HepG2 (cell line): ENCODE data around the gene ZCCHC7. TPM values are rescaled to one million over a fixed set of nuclear protein-coding genes. Genes with fewer than 3 reads are reported as not detected.

Source experiments
- AKNA ChIP-seq: sonication (generic); formaldehyde crosslinking; IDR thresholded peaks from 2 replicates; pipeline ENCODE4 v1.4.0; 2020; ENCODE audit warnings: missing genetic modification reagents, borderline replicate concordance
- FOXP1 ChIP-seq, 2 experiments: fragments of 450-650 bp in 1 of 2; IDR thresholded peaks; 2 replicates each; pipeline ENCODE4 v1.6.1; 2017 to 2018; ENCODE audit warnings: antibody characterized with exemption in 1 of 2
- GATAD2A ChIP-seq: IDR thresholded peaks from 2 replicates; pipeline ENCODE4 v1.6.1; 2016
- HOXA5 ChIP-seq: sonication (generic); formaldehyde crosslinking; IDR thresholded peaks from 2 replicates; pipeline ENCODE4 v1.4.0; 2020; ENCODE audit warnings: missing genetic modification reagents
- IRX3 ChIP-seq: sonication (generic); formaldehyde crosslinking; IDR thresholded peaks from 2 replicates; pipeline ENCODE4 v1.8.1; 2023; ENCODE audit warnings: mild to moderate bottlenecking, low read depth, missing genetic modification reagents, borderline replicate concordance
- MAF1 ChIP-seq: sonication (generic); formaldehyde crosslinking; IDR thresholded peaks from 2 replicates; pipeline ENCODE4 v1.5.0; 2020; ENCODE audit warnings: missing genetic modification reagents, borderline replicate concordance
- NCOA1 ChIP-seq: sonication (generic); formaldehyde crosslinking; IDR thresholded peaks from 2 replicates; pipeline ENCODE4 v1.9.0; 2021; ENCODE audit warnings: missing genetic modification reagents
- RAD21 ChIP-seq: fragments of 450-650 bp; formaldehyde crosslinking; IDR thresholded peaks from 2 replicates; pipeline ENCODE4 v1.5.0; 2020; ENCODE audit warnings: mild to moderate bottlenecking
- SRF ChIP-seq: IDR thresholded peaks from 2 replicates; pipeline ENCODE4 v1.6.1; 2011; ENCODE audit warnings: mild to moderate bottlenecking, low read depth, low read length, moderate library complexity
- SRSF1 ChIP-seq: fragments of 200-400 bp; formaldehyde crosslinking; optimal IDR thresholded peaks from 2 replicates; pipeline ENCODE3; 2017; ENCODE audit warnings: mild to moderate bottlenecking, low read depth, low read length, moderate library complexity
- STAG1 ChIP-seq: sonication (generic); formaldehyde crosslinking; IDR thresholded peaks from 2 replicates; pipeline ENCODE4 v1.4.0; 2020; ENCODE audit warnings: missing genetic modification reagents
- TCF7 ChIP-seq: sonication (generic); IDR thresholded peaks from 2 replicates; pipeline ENCODE4 v1.6.1; 2016; ENCODE audit warnings: antibody characterized with exemption, low read depth
- XRCC5 ChIP-seq: fragments of 200-400 bp; formaldehyde crosslinking; optimal IDR thresholded peaks from 2 replicates; pipeline ENCODE3; 2017; ENCODE audit warnings: mild to moderate bottlenecking, low read length
- ZNF430 ChIP-seq: sonication (generic); formaldehyde crosslinking; IDR thresholded peaks from 2 replicates; pipeline ENCODE4 v1.9.0; 2021; ENCODE audit warnings: mild to moderate bottlenecking, missing genetic modification reagents
- polyA plus RNA-seq, 8 experiments: library from polyadenylated mRNA; depleted of rRNA in 3 of 8; stranded (reverse) in 7 of 8; unstranded in 1 of 8; fragments of >200 nt; fragmentation: Illumina TruSeq in 4 of 8; extraction: Trizol in 4 of 8; gene quantifications; 2 replicates each; pipeline versions ENCODE4 v1.2.1 to v1.2.3, GENCODE V29; 2011 to 2016; ENCODE audit warnings: low read depth in 4 of 8, missing spikeins in 1 of 8, mixed read lengths in 1 of 8; ENCODE audit not compliant: insufficient read depth in 1 of 8
- total RNA-seq, 5 experiments: library from RNA; depleted of rRNA; stranded (reverse); fragments of >200 nt; fragmentation: Illumina TruSeq; extraction: Trizol; gene quantifications; 2 replicates each; pipeline ENCODE4 v1.2.3, GENCODE V29; 2016; ENCODE audit warnings: low read depth in 1 of 5
- TF ChIP-seq, protein P1 (sequence below): sonication (generic); formaldehyde crosslinking; IDR thresholded peaks from 2 replicates; pipeline ENCODE4 v1.4.0; 2020; ENCODE audit warnings: missing genetic modification reagents
- TF ChIP-seq, protein P2 (sequence below): sonication (generic); formaldehyde crosslinking; IDR thresholded peaks from 2 replicates; pipeline ENCODE4 v1.4.0; 2020; ENCODE audit warnings: missing genetic modification reagents
- TF ChIP-seq, protein P3 (sequence below): sonication (generic); formaldehyde crosslinking; IDR thresholded peaks from 2 replicates; pipeline ENCODE4 v1.5.0; 2020; ENCODE audit warnings: mild to moderate bottlenecking, missing genetic modification reagents, moderate library complexity

The ZCCHC7 gene
- total and polyA plus RNA-seq, 2 of the 13 experiments (the other 11 are each of a cell fraction or from before 2014, with no cell fraction given) = 13.6 to 19.3 TPM

DNA sequence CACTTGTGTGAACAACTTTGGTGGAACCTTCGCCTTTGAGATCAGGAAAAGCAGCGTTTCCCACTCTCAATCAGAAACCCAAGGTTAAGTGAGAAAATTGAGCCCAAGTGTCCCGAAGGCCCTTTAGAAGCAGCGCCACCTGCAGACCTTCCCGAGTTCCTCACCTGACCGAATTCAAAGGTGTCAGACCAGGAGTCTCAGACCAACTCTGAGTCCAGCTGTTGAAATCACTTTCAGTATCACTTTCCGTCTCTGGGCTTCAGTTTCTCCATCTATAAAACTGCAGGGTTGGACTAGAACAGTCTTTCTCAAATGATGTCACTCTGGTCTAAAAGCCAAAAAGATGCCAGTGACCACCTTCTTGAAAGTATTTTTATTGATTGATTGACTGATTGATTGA lies 270.4 kb downstream of the ZCCHC7 start (continued):
- TF ChIP-seq, protein P1, sequence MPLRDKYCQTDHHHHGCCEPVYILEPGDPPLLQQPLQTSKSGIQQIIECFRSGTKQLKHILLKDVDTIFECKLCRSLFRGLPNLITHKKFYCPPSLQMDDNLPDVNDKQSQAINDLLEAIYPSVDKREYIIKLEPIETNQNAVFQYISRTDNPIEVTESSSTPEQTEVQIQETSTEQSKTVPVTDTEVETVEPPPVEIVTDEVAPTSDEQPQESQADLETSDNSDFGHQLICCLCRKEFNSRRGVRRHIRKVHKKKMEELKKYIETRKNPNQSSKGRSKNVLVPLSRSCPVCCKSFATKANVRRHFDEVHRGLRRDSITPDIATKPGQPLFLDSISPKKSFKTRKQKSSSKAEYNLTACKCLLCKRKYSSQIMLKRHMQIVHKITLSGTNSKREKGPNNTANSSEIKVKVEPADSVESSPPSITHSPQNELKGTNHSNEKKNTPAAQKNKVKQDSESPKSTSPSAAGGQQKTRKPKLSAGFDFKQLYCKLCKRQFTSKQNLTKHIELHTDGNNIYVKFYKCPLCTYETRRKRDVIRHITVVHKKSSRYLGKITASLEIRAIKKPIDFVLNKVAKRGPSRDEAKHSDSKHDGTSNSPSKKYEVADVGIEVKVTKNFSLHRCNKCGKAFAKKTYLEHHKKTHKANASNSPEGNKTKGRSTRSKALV (CRISPR knock-in tag) = no peak
- TF ChIP-seq SRSF1 (no peak), SRF (no peak), ZNF430 (CRISPR knock-in tag) (no peak), HOXA5 (CRISPR knock-in tag) (no peak), XRCC5 (peak; percentile 37), RAD21 (peak; percentile 10; the same call in 1 of the 2 replicates), TCF7 (no peak), GATAD2A (CRISPR knock-in tag) (no peak), MAF1 (CRISPR knock-in tag) (no peak), NCOA1 (CRISPR knock-in tag) (no peak), FOXP1 (IDR thresholded peaks at IDR 0.05) (no peak), FOXP1 (CRISPR knock-in tag; IDR thresholded peaks at IDR 0.05) (no peak), IRX3 (CRISPR knock-in tag) (no peak), AKNA (CRISPR knock-in tag) (no peak), STAG1 (CRISPR knock-in tag) (peak; percentile 61)
- TF ChIP-seq, protein P2, sequence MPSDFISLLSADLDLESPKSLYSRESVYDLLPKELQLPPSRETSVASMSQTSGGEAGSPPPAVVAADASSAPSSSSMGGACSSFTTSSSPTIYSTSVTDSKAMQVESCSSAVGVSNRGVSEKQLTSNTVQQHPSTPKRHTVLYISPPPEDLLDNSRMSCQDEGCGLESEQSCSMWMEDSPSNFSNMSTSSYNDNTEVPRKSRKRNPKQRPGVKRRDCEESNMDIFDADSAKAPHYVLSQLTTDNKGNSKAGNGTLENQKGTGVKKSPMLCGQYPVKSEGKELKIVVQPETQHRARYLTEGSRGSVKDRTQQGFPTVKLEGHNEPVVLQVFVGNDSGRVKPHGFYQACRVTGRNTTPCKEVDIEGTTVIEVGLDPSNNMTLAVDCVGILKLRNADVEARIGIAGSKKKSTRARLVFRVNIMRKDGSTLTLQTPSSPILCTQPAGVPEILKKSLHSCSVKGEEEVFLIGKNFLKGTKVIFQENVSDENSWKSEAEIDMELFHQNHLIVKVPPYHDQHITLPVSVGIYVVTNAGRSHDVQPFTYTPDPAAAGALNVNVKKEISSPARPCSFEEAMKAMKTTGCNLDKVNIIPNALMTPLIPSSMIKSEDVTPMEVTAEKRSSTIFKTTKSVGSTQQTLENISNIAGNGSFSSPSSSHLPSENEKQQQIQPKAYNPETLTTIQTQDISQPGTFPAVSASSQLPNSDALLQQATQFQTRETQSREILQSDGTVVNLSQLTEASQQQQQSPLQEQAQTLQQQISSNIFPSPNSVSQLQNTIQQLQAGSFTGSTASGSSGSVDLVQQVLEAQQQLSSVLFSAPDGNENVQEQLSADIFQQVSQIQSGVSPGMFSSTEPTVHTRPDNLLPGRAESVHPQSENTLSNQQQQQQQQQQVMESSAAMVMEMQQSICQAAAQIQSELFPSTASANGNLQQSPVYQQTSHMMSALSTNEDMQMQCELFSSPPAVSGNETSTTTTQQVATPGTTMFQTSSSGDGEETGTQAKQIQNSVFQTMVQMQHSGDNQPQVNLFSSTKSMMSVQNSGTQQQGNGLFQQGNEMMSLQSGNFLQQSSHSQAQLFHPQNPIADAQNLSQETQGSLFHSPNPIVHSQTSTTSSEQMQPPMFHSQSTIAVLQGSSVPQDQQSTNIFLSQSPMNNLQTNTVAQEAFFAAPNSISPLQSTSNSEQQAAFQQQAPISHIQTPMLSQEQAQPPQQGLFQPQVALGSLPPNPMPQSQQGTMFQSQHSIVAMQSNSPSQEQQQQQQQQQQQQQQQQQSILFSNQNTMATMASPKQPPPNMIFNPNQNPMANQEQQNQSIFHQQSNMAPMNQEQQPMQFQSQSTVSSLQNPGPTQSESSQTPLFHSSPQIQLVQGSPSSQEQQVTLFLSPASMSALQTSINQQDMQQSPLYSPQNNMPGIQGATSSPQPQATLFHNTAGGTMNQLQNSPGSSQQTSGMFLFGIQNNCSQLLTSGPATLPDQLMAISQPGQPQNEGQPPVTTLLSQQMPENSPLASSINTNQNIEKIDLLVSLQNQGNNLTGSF (CRISPR knock-in tag) = no peak
- TF ChIP-seq, protein P3, sequence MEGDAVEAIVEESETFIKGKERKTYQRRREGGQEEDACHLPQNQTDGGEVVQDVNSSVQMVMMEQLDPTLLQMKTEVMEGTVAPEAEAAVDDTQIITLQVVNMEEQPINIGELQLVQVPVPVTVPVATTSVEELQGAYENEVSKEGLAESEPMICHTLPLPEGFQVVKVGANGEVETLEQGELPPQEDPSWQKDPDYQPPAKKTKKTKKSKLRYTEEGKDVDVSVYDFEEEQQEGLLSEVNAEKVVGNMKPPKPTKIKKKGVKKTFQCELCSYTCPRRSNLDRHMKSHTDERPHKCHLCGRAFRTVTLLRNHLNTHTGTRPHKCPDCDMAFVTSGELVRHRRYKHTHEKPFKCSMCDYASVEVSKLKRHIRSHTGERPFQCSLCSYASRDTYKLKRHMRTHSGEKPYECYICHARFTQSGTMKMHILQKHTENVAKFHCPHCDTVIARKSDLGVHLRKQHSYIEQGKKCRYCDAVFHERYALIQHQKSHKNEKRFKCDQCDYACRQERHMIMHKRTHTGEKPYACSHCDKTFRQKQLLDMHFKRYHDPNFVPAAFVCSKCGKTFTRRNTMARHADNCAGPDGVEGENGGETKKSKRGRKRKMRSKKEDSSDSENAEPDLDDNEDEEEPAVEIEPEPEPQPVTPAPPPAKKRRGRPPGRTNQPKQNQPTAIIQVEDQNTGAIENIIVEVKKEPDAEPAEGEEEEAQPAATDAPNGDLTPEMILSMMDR (CRISPR knock-in tag) = peak; percentile 65
